ENCODE data around the gene VPS16. TPM values are rescaled to one million over a fixed set of nuclear protein-coding genes. Genes with fewer than 3 reads are reported as not detected.
"Not testable (repeated sequence)": the region's sequence is repeated elsewhere in the genome, so short reads cannot be mapped to it uniquely, and the experiment has no call there.

The VPS16 gene
- total and polyA plus RNA-seq, 2 of the 4 experiments (the other 2 are of a cell fraction) = 38.7 to 48.0 TPM

- DNase-seq; H4K91ac ChIP-seq (ENCODE audit: insufficient read depth, low read depth, low read length); H2BK120ac ChIP-seq (ENCODE audit: low read depth, low read length); dilution Hi-C loops (cut with HindIII; ENCODE audit: low sequenced_read_pairs, unreplicated experiment); CTCF ChIA-PET; H3K4ac ChIP-seq (ENCODE audit: low read depth, low read length); H2BK15ac ChIP-seq (ENCODE audit: low read depth, low read length); H3K9ac ChIP-seq (ENCODE audit: low read depth, low read length); H2BK20ac ChIP-seq (ENCODE audit: low read depth, low read length); H3K4me1 ChIP-seq (ENCODE audit: control insufficient read depth, insufficient read depth, low read length); POLR2A ChIA-PET (ENCODE audit: unreplicated experiment); H3K27ac ChIP-seq (ENCODE audit: insufficient read depth, low read length); H3K36me3 ChIP-seq (ENCODE audit: control insufficient read depth, insufficient read depth, low read length); in situ Hi-C loops (cut with MboI; ENCODE audit: low sequenced_read_pairs); H3K56ac ChIP-seq (ENCODE audit: extremely low read depth, insufficient read depth, low read length); H3K18ac ChIP-seq (ENCODE audit: low read depth, low read length); H3K4me3 ChIP-seq (ENCODE audit: insufficient read depth, low read depth, low read length); H3K9me3 ChIP-seq (ENCODE audit: control insufficient read depth, insufficient read depth, low read length); H2AFZ ChIP-seq (replicated peaks; ENCODE audit: low read length, poor library complexity); H4K5ac ChIP-seq (ENCODE audit: low read depth, low read length); intact Hi-C loops (cut with micrococcal nuclease); H3K9me1 ChIP-seq (ENCODE audit: insufficient read depth, low read length); H4K8ac ChIP-seq (ENCODE audit: low read depth in 2 of 2, low read length in 2 of 2); H2AK5ac ChIP-seq (ENCODE audit: low read depth, low read length); H3K14ac ChIP-seq (replicated peaks; ENCODE audit: low read depth, low read length); H3K23ac ChIP-seq (ENCODE audit: low read depth, low read length); BruUV-seq (replicated peaks); H2AK9ac ChIP-seq (replicated peaks; ENCODE audit: low read depth, low read length, poor library complexity); H2BK5ac ChIP-seq (ENCODE audit: low read depth, low read length, poor library complexity, severe bottlenecking); ATAC-seq (ENCODE audit: low read depth); H3K27me3 ChIP-seq (ENCODE audit: control insufficient read depth, insufficient read depth, low read length); H3K4me2 ChIP-seq (ENCODE audit: low read depth, low read length): not testable (repeated sequence)
- WGBS, 2 experiments (ENCODE audit: extremely low coverage in 2 of 2, insufficient read length in 1 of 2) = no CpG with 5 or more reads among the region's 3 CpGs
- peaks cover 16% of the 10 kb centered on the region; the same call in 1 of the 2 replicates for H4K20me1 ChIP-seq (ENCODE audit: insufficient read depth, low read length)
- peaks cover 31 to 62% of the 10 kb centered on the region in 2 experiments for H3K79me1 ChIP-seq (ENCODE audit: low read depth in 1 of 2, low read length in 2 of 2)
These were observed 54.6 kb downstream of the VPS16 start for GRCh38 chr20:2895154-2895553.
